ENCODE results near the gene TRIM66. TPM values are rescaled to one million over a fixed set of nuclear protein-coding genes. Genes with fewer than 3 reads are reported as not detected.

The TRIM66 gene
- total and polyA plus RNA-seq, 2 experiments from 2014 or later, result 1.4 to 4.7 TPM

DNA sequence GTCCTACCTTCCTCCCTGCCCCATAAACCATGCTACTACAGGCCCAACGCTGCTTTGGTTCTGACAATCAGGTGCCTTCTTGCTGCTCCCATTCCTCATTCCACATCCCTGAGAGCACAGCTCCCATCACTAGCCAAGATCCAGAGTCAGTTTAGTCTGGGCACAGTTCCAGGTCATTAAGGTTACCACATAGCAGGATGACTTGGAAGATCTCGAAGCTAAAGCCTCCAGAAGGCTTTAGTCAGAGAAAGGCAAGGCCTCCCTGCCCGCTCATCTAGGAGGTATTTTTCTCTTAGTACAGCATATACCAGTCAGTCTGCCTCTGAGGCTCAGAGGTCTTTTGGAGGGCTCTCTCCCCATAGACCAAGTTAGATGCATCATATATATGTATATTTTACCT, 30.3 kb downstream of the TRIM66 start:
- H4K20me1 ChIP-seq (ENCODE audit: insufficient read depth, poor library complexity, severe bottlenecking), result no peaks in the 10 kb centered on the region
- H3K27ac ChIP-seq, result no peak overlapping the region
- H3K4me2 ChIP-seq, result no peak overlapping the region
- H3K9me2 ChIP-seq (replicated peaks; ENCODE audit: insufficient read depth), result no peaks in the 10 kb centered on the region
- H2AFZ ChIP-seq, result no peak overlapping the region
- H3K4me3 ChIP-seq, result no peak overlapping the region
- TF ChIP-seq EZH2phosphoT487 (IDR thresholded peaks at IDR 0.05; ENCODE audit: low read depth, severe bottlenecking, unreplicated experiment) (no peak), EZH2 (IDR thresholded peaks at IDR 0.05; ENCODE audit: borderline replicate concordance) (no peak)
- TF ChIP-seq, protein P1, sequence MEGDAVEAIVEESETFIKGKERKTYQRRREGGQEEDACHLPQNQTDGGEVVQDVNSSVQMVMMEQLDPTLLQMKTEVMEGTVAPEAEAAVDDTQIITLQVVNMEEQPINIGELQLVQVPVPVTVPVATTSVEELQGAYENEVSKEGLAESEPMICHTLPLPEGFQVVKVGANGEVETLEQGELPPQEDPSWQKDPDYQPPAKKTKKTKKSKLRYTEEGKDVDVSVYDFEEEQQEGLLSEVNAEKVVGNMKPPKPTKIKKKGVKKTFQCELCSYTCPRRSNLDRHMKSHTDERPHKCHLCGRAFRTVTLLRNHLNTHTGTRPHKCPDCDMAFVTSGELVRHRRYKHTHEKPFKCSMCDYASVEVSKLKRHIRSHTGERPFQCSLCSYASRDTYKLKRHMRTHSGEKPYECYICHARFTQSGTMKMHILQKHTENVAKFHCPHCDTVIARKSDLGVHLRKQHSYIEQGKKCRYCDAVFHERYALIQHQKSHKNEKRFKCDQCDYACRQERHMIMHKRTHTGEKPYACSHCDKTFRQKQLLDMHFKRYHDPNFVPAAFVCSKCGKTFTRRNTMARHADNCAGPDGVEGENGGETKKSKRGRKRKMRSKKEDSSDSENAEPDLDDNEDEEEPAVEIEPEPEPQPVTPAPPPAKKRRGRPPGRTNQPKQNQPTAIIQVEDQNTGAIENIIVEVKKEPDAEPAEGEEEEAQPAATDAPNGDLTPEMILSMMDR (IDR thresholded peaks at IDR 0.05; ENCODE audit: poor library complexity), result no peak
- no peaks in the 10 kb centered on the region for H3K79me2 ChIP-seq
- H3K4me1 ChIP-seq (ENCODE audit: insufficient read depth), result peaks cover 3% of the 10 kb centered on the region
- no peaks in the 10 kb centered on the region for H3K27me3 ChIP-seq
- 89% methylated on average over 3 of the region's 3 CpGs for WGBS (ENCODE audit: low lambda C conversion rate, missing lambda C conversion rate)
- H3K36me3 ChIP-seq (replicated peaks; ENCODE audit: insufficient read depth, low read depth), result no peaks in the 10 kb centered on the region
- peak; percentile 55 for DNase-seq (ENCODE audit: low spot score)
- no peaks in the 10 kb centered on the region for H3K9me3 ChIP-seq (ENCODE audit: low read depth)

DNA sequence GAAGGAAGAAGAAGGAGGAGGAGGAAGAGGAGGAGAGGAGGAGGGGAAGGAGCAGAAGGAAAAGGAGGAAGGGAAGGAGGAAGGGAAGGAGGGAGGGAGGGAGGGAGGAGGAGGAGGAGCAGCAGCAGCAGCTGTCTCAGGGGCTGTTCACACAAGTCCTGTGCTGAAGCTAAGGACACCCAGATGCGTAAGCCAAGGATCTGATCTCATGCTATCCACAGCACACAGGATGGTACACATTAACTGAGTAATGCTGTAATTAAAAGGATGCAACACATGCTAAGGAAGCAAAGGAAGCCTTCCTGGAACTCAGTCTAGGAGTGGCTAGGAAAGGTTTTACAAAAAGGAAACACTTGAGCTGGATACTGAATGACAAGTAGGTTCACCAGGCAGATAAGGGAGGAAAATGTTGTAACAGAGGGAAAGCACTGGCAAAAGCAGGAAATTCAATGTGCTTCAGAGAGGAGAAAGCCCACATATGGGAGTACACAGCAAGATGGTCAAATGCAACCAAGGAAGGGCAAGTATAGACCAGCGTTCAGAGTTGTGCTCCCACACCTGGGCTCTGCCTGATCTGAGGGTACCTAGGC, 32.0 kb downstream of the TRIM66 start:
- Histone ChIP-seq H2AFZ (no peak overlapping the region), H3K27ac (no peak overlapping the region), H3K9me3 (ENCODE audit: low read depth) (no peaks in the 10 kb centered on the region), H4K20me1 (ENCODE audit: insufficient read depth, poor library complexity, severe bottlenecking) (no peaks in the 10 kb centered on the region), H3K9me2 (replicated peaks; ENCODE audit: insufficient read depth) (no peaks in the 10 kb centered on the region), H3K79me2 (no peaks in the 10 kb centered on the region), H3K4me2 (no peak overlapping the region), H3K4me1 (ENCODE audit: insufficient read depth) (peaks cover 3% of the 10 kb centered on the region), H3K27me3 (no peaks in the 10 kb centered on the region), H3K36me3 (replicated peaks; ENCODE audit: insufficient read depth, low read depth) (no peaks in the 10 kb centered on the region), H3K4me3 (no peak overlapping the region)
- no peak for TF ChIP-seq EZH2phosphoT487 (IDR thresholded peaks at IDR 0.05; ENCODE audit: low read depth, severe bottlenecking, unreplicated experiment)
- TF ChIP-seq, protein P1 (IDR thresholded peaks at IDR 0.05; ENCODE audit: poor library complexity), result no peak
- no peak for TF ChIP-seq EZH2 (IDR thresholded peaks at IDR 0.05; ENCODE audit: borderline replicate concordance)
- no peak for DNase-seq (ENCODE audit: low spot score)
- WGBS (ENCODE audit: low lambda C conversion rate, missing lambda C conversion rate), result 93% methylated on average over 2 of the region's 2 CpGs

DNA sequence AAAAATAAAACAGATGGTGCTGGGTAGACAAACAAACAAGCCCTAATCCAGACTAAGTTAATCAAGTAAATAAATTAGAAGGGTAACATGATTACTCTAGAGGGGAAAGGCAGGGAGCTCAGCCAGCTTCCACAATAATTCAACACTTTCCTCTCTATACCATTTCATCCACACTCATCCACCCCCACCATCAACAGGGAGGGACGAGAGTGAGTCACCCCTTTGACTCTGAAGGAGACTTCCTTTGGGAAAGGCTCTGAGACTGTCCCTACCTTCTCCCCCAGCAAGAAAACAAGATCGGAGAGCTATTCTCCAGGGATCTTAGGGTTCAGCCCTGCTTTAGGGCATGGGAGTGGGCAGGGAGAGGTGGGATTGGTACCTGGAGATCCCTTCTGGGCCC, 33.1 kb downstream of the TRIM66 start:
- 79% methylated on average over 2 of the region's 2 CpGs for WGBS (ENCODE audit: low lambda C conversion rate, missing lambda C conversion rate)
- no peaks in the 10 kb centered on the region for H3K9me2 ChIP-seq (replicated peaks; ENCODE audit: insufficient read depth)
- no peak overlapping the region for H3K4me2 ChIP-seq
- no peaks in the 10 kb centered on the region for H3K36me3 ChIP-seq (replicated peaks; ENCODE audit: insufficient read depth, low read depth)
- H3K4me3 ChIP-seq, result no peak overlapping the region
- no peak for DNase-seq (ENCODE audit: low spot score)
- no peak overlapping the region for H3K27ac ChIP-seq
- H3K4me1 ChIP-seq (ENCODE audit: insufficient read depth), result peaks cover 3% of the 10 kb centered on the region
- H2AFZ ChIP-seq, result no peak overlapping the region
- H3K9me3 ChIP-seq (ENCODE audit: low read depth), result no peaks in the 10 kb centered on the region
- TF ChIP-seq EZH2phosphoT487 (IDR thresholded peaks at IDR 0.05; ENCODE audit: low read depth, severe bottlenecking, unreplicated experiment) (no peak), EZH2 (IDR thresholded peaks at IDR 0.05; ENCODE audit: borderline replicate concordance) (no peak)
- TF ChIP-seq, protein P1 (IDR thresholded peaks at IDR 0.05; ENCODE audit: poor library complexity), result no peak
- H4K20me1 ChIP-seq (ENCODE audit: insufficient read depth, poor library complexity, severe bottlenecking), result no peaks in the 10 kb centered on the region
- H3K27me3 ChIP-seq, result no peaks in the 10 kb centered on the region
- no peaks in the 10 kb centered on the region for H3K79me2 ChIP-seq

Measured in hepatocyte (in vitro differentiated cells).